Measurements from ENCODE around the gene WDFY4. TPM values are rescaled to one million over a fixed set of nuclear protein-coding genes. Genes with fewer than 3 reads are reported as not detected.

The WDFY4 gene
- total and polyA plus RNA-seq, 5 experiments from 2014 or later = 0.04 to 8.5 (median 4.3) TPM; not detected in 1

- Mint-ChIP-seq H3K9me3 (no peaks in the 10 kb centered on the region), H3K27me3 (peaks cover 0 to 24% (median 10%) of the 10 kb centered on the region in 5 donors), H3K36me3 (no peaks in the 10 kb centered on the region), H3K27ac (peak overlapping the region in 1 of 10 donors; percentile 58), H3K4me1 (peaks cover 0 to 36% (median 3%) of the 10 kb centered on the region in 4 donors), H3K4me3 (no peak overlapping the region)
- POLR2A ChIA-PET = no interaction called here
- DNase-seq (no peak), ATAC-seq (no peak)
These were observed 20.8 kb downstream of the WDFY4 start for GRCh38 chr10:48705401-48705938.

GRCh38 chr10:48707472-48707871 is 22.8 kb downstream of the WDFY4 start:
- H3K27me3 Mint-ChIP-seq = peaks cover 0 to 24% (median 8%) of the 10 kb centered on the region in 5 donors
- DNase-seq (no peak), ATAC-seq (no peak)
- POLR2A ChIA-PET = no interaction called here
- no peak overlapping the region for H3K4me3 Mint-ChIP-seq
- H3K4me1 Mint-ChIP-seq = peaks cover 0 to 21% (median under 1%) of the 10 kb centered on the region in 4 donors
- H3K27ac Mint-ChIP-seq = no peak overlapping the region
- no peaks in the 10 kb centered on the region for H3K36me3 Mint-ChIP-seq
- H3K9me3 Mint-ChIP-seq = no peaks in the 10 kb centered on the region

- POLR2A ChIA-PET = no interaction called here
- ATAC-seq = no peak
- H3K9me3 Mint-ChIP-seq = no peaks in the 10 kb centered on the region
These were observed 23.5 kb downstream of the WDFY4 start for GRCh38 chr10:48708144-48708543.

GRCh38 chr10:48710647-48711275 is 26.1 kb downstream of the WDFY4 start:
- DNase-seq = no peak
- no peaks in the 10 kb centered on the region for H3K36me3 Mint-ChIP-seq
- peaks cover 0 to 15% (median 4%) of the 10 kb centered on the region in 5 donors for H3K27me3 Mint-ChIP-seq
- no peak overlapping the region for H3K4me3 Mint-ChIP-seq
- peaks cover 0 to 12% (median under 1%) of the 10 kb centered on the region in 4 donors for H3K4me1 Mint-ChIP-seq
- POLR2A ChIA-PET = no interaction called here
- no peak overlapping the region for H3K27ac Mint-ChIP-seq
- H3K9me3 Mint-ChIP-seq = peaks cover 0 to 15% (median 11%) of the 10 kb centered on the region in 9 donors
- ATAC-seq = no peak

More at GRCh38 chr10:48708144-48708543, 23.5 kb downstream of the WDFY4 start:
- H3K27ac Mint-ChIP-seq = no peak overlapping the region
- H3K27me3 Mint-ChIP-seq = peaks cover 0 to 24% (median 7%) of the 10 kb centered on the region in 5 donors
- no peak for DNase-seq
- peaks cover 0 to 15% (median under 1%) of the 10 kb centered on the region in 4 donors for H3K4me1 Mint-ChIP-seq
- H3K36me3 Mint-ChIP-seq = no peaks in the 10 kb centered on the region
- no peak overlapping the region for H3K4me3 Mint-ChIP-seq

GRCh38 chr10:48711830-48712229 is 27.2 kb downstream of the WDFY4 start:
- H3K9me3 Mint-ChIP-seq = peaks cover 0 to 21% (median 11%) of the 10 kb centered on the region in 9 donors
- POLR2A ChIA-PET = no interaction called here

GRCh38 chr10:48714088-48714487 is 29.4 kb downstream of the WDFY4 start:
- ATAC-seq = no peak
- POLR2A ChIA-PET = no interaction called here
- H3K27me3 Mint-ChIP-seq = peaks cover 0 to 4% (median 0%) of the 10 kb centered on the region in 5 donors

More at GRCh38 chr10:48711830-48712229, 27.2 kb downstream of the WDFY4 start:
- Mint-ChIP-seq H3K27ac (no peak overlapping the region), H3K4me1 (peaks cover 0 to 6% (median under 1%) of the 10 kb centered on the region in 4 donors), H3K27me3 (peaks cover 0 to 7% (median 4%) of the 10 kb centered on the region in 5 donors), H3K36me3 (no peaks in the 10 kb centered on the region), H3K4me3 (no peak overlapping the region)
- DNase-seq = no peak
- ATAC-seq = no peak

GRCh38 chr10:48716416-48716815 is 31.7 kb downstream of the WDFY4 start:
- POLR2A ChIA-PET = no interaction called here
- ATAC-seq (no peak), DNase-seq (no peak)
- H3K36me3 Mint-ChIP-seq = no peaks in the 10 kb centered on the region
- H3K9me3 Mint-ChIP-seq = peaks cover 0 to 21% (median 11%) of the 10 kb centered on the region in 9 donors
- peaks cover 0 to 3% (median 0%) of the 10 kb centered on the region in 4 donors for H3K4me1 Mint-ChIP-seq
- peaks cover 0 to 4% (median 0%) of the 10 kb centered on the region in 5 donors for H3K27me3 Mint-ChIP-seq
- no peak overlapping the region for H3K4me3 Mint-ChIP-seq
- no peak overlapping the region for H3K27ac Mint-ChIP-seq

More at GRCh38 chr10:48714088-48714487, 29.4 kb downstream of the WDFY4 start:
- no peak overlapping the region for H3K4me3 Mint-ChIP-seq
- H3K36me3 Mint-ChIP-seq = no peaks in the 10 kb centered on the region
- peaks cover 0 to 3% (median 0%) of the 10 kb centered on the region in 4 donors for H3K4me1 Mint-ChIP-seq
- no peak for DNase-seq
- H3K27ac Mint-ChIP-seq = no peak overlapping the region
- peaks cover 0 to 21% (median 11%) of the 10 kb centered on the region in 9 donors for H3K9me3 Mint-ChIP-seq

- Mint-ChIP-seq H3K27ac (no peak overlapping the region), H3K36me3 (no peaks in the 10 kb centered on the region), H3K4me3 (no peak overlapping the region), H3K4me1 (peaks cover 0 to 2% (median 0%) of the 10 kb centered on the region in 4 donors), H3K27me3 (no peaks in the 10 kb centered on the region), H3K9me3 (peaks cover 0 to 7% (median 0%) of the 10 kb centered on the region in 9 donors)
- POLR2A ChIA-PET = no interaction called here
- no peak for DNase-seq
- no peak for ATAC-seq
These were observed 35.9 kb downstream of the WDFY4 start for GRCh38 chr10:48720611-48721010.

- ATAC-seq = no peak
- no peaks in the 10 kb centered on the region for H3K36me3 Mint-ChIP-seq
- H3K27me3 Mint-ChIP-seq = no peaks in the 10 kb centered on the region
- DNase-seq = no peak
- H3K27ac Mint-ChIP-seq = no peak overlapping the region
- no peak overlapping the region for H3K4me3 Mint-ChIP-seq
- POLR2A ChIA-PET = no interaction called here
- H3K4me1 Mint-ChIP-seq = peaks cover 0 to 2% (median 0%) of the 10 kb centered on the region in 4 donors
- H3K9me3 Mint-ChIP-seq = no peaks in the 10 kb centered on the region
These were observed 37.8 kb downstream of the WDFY4 start for GRCh38 chr10:48722153-48723145.

- POLR2A ChIA-PET = no interaction called here
These were observed 39.5 kb downstream of the WDFY4 start for GRCh38 chr10:48724127-48724526.

GRCh38 chr10:48725708-48726107 is 41.0 kb downstream of the WDFY4 start:
- no peak overlapping the region for H3K27ac Mint-ChIP-seq
- H3K9me3 Mint-ChIP-seq = no peaks in the 10 kb centered on the region
- H3K36me3 Mint-ChIP-seq = no peaks in the 10 kb centered on the region
- no peak overlapping the region for H3K4me3 Mint-ChIP-seq
- peaks cover 0 to 2% (median 0%) of the 10 kb centered on the region in 4 donors for H3K4me1 Mint-ChIP-seq
- ATAC-seq (no peak), DNase-seq (no peak)
- H3K27me3 Mint-ChIP-seq = no peaks in the 10 kb centered on the region
- POLR2A ChIA-PET = no interaction called here

More at GRCh38 chr10:48724127-48724526, 39.5 kb downstream of the WDFY4 start:
- Mint-ChIP-seq H3K9me3 (no peaks in the 10 kb centered on the region), H3K36me3 (no peaks in the 10 kb centered on the region), H3K4me3 (no peak overlapping the region), H3K4me1 (peaks cover 0 to 2% (median 0%) of the 10 kb centered on the region in 4 donors), H3K27ac (no peak overlapping the region), H3K27me3 (no peaks in the 10 kb centered on the region)
- DNase-seq (no peak), ATAC-seq (no peak)

GRCh38 chr10:48727866-48728265 is 43.2 kb downstream of the WDFY4 start:
- ATAC-seq (no peak), DNase-seq (no peak)
- H3K4me3 Mint-ChIP-seq = no peak overlapping the region
- no peaks in the 10 kb centered on the region for H3K27me3 Mint-ChIP-seq
- POLR2A ChIA-PET = no interaction called here
- H3K4me1 Mint-ChIP-seq = peaks cover 0 to 2% (median 0%) of the 10 kb centered on the region in 4 donors
- H3K9me3 Mint-ChIP-seq = no peaks in the 10 kb centered on the region
- no peak overlapping the region for H3K27ac Mint-ChIP-seq
- no peaks in the 10 kb centered on the region for H3K36me3 Mint-ChIP-seq

All from naive thymus-derived CD8-positive, alpha-beta T cell (primary cell).